Lung (tissue), 12 donors: ENCODE measurements around the gene MCTP2. TPM values are rescaled to one million over a fixed set of nuclear protein-coding genes. Genes with fewer than 3 reads are reported as not detected.

Source experiments
- ATAC-seq: fragments of 200-7000 bp; cut with Tn5 transposase; one replicate; pipeline ENCODE4 v1.9.1; 2020; ENCODE audit warnings: moderate number of reproducible peaks; ENCODE audit not compliant: insufficient read depth, low FRiP score
- DNase-seq, 3 donors: peaks; one replicate each; pipeline ENCODE4 v3.0.0-alpha.2; 2013 to 2017
- H3K27ac ChIP-seq, 2 donors: one replicate each; pipeline ENCODE4 v1.5.1; 2013; ENCODE audit warnings: mild to moderate bottlenecking in 2 of 2, moderate library complexity in 2 of 2, control low read depth in 1 of 2, inconsistent platforms in 1 of 2, low read depth in 1 of 2, low read length in 1 of 2
- H3K27me3 ChIP-seq, 3 donors: one replicate each; pipeline ENCODE4 v1.5.1; 2013; ENCODE audit warnings: low read length in 2 of 3; ENCODE audit not compliant: control insufficient read depth in 3 of 3, insufficient read depth in 3 of 3
- H3K36me3 ChIP-seq, 4 donors: one replicate each; pipeline ENCODE4 v1.5.1; 2013; ENCODE audit warnings: low read length in 4 of 4, mild to moderate bottlenecking in 1 of 4, moderate library complexity in 1 of 4; ENCODE audit not compliant: control insufficient read depth in 4 of 4, insufficient read depth in 4 of 4
- H3K4me1 ChIP-seq, 5 donors: one replicate each; pipeline ENCODE4 v1.5.1; 2013; ENCODE audit warnings: low read length in 5 of 5, mild to moderate bottlenecking in 2 of 5, moderate library complexity in 1 of 5; ENCODE audit not compliant: control insufficient read depth in 5 of 5, insufficient read depth in 5 of 5
- H3K4me3 ChIP-seq: one replicate; pipeline ENCODE4 v1.5.1; 2013; ENCODE audit warnings: mild to moderate bottlenecking, control low read depth, moderate library complexity
- H3K9ac ChIP-seq, 2 donors: one replicate each; pipeline ENCODE4 v1.5.1; 2013; ENCODE audit warnings: low read length in 2 of 2, control low read depth in 1 of 2; ENCODE audit not compliant: insufficient read depth in 1 of 2
- H3K9me3 ChIP-seq, 4 donors: one replicate each; pipeline ENCODE4 v1.5.1; 2013; ENCODE audit warnings: low read length in 3 of 4, mild to moderate bottlenecking in 1 of 4, moderate library complexity in 1 of 4; ENCODE audit not compliant: control insufficient read depth in 4 of 4, insufficient read depth in 3 of 4
- WGBS, 2 donors: extraction: QIAGEN DNeasy Blood & Tissue Kit; methylation state at CpG; one replicate each; pipeline ENCODE4 v1.1.7; 2013; 5-methylcytosine and 5-hydroxymethylcytosine counted together
- polyA plus RNA-seq, 2 donors: library from polyadenylated mRNA; stranded (reverse); fragments of 200-250 nt; gene quantifications; one replicate each; pipeline ENCODE4 v1.2.1, GENCODE V29; 2013
- total RNA-seq, 2 donors: library from RNA; depleted of rRNA in 1 of 2; stranded (reverse); fragments of >200 nt in 1 of 2; gene quantifications; one replicate each; pipeline ENCODE4 v1.2.1, GENCODE V29; 2014 to 2021
- TF ChIP-seq, protein P1 (sequence below): IDR thresholded peaks from 2 replicates; pipeline ENCODE4 v1.5.1; 2012; ENCODE audit warnings: mild to moderate bottlenecking; ENCODE audit errors: control extremely low read depth, extremely low read depth
- donor health status: control.
- donor health status: control.
- donor health status: Bipolar disorder and iron deficiency.
- donor health status: healthy.
- donor health status: DM: yes; HTN: yes; CAD: no.

The MCTP2 gene
- total and polyA plus RNA-seq, 4 donors: 3.5 to 92.5 (median 30.2) TPM

DNA sequence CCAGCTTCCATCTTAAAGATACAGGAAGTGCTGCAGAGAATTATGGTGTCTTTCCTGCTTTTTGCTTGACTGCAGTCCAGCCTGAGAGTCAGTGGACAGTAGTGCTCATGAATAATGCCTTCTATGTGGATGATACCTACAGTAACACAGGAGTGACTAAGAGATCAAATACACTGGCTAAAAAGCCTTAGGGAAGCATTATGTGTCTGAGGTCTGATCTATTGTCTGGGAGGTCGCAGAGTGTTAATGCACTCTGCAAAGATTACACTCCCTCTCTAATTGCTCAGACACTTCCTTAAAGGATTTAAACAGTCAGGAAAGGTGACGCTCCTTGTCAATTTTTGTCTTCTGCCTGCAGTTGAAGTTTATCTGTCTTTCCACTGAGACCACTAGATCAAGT, 183.6 kb downstream of the MCTP2 start:
- Histone ChIP-seq H3K4me1 (peaks cover 0 to 57% (median 15%) of the 10 kb centered on the region in 5 donors), H3K9me3 (peaks cover 0 to 4% (median under 1%) of the 10 kb centered on the region in 4 donors), H3K9ac (peak overlapping the region in 1 of 2 donors; percentile 30), H3K27ac (no peak overlapping the region), H3K27me3 (no peaks in the 10 kb centered on the region), H3K4me3 (no peak overlapping the region), H3K36me3 (peaks cover 0 to 1% (median 0%) of the 10 kb centered on the region in 4 donors)
- ATAC-seq (no peak), DNase-seq (peak in 1 of 3 donors; percentile 31)
- WGBS, 2 donors: 71 to 82% methylated on average over 2 of the region's 2 CpGs
- TF ChIP-seq, protein P1, sequence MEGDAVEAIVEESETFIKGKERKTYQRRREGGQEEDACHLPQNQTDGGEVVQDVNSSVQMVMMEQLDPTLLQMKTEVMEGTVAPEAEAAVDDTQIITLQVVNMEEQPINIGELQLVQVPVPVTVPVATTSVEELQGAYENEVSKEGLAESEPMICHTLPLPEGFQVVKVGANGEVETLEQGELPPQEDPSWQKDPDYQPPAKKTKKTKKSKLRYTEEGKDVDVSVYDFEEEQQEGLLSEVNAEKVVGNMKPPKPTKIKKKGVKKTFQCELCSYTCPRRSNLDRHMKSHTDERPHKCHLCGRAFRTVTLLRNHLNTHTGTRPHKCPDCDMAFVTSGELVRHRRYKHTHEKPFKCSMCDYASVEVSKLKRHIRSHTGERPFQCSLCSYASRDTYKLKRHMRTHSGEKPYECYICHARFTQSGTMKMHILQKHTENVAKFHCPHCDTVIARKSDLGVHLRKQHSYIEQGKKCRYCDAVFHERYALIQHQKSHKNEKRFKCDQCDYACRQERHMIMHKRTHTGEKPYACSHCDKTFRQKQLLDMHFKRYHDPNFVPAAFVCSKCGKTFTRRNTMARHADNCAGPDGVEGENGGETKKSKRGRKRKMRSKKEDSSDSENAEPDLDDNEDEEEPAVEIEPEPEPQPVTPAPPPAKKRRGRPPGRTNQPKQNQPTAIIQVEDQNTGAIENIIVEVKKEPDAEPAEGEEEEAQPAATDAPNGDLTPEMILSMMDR: no peak

DNA sequence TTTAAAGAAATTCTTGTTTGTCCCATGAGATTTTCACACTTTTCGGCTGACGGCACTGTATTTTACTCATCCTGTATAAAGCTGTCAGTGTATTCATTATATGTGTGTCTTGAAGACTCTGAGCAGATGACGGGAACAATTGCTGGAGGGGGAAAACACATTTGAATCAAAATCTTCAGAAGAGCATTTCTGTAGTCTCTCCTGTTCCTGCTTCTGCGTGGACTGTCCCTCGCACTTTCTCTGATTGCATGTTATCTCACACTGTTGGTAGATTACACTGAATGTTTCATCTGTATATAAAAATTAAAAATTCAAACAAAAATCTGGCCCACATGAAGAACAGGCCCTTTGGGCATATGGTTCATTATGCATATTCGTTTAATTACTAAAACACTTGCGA, 184.9 kb downstream of the MCTP2 start:
- peaks cover 0 to 52% (median 14%) of the 10 kb centered on the region in 5 donors for H3K4me1 ChIP-seq
- WGBS, 2 donors: 96 to 97% methylated on average over 7 of the region's 7 CpGs
- no peak for DNase-seq
- H3K4me3 ChIP-seq: no peak overlapping the region
- no peak for ATAC-seq
- no peak overlapping the region for H3K9ac ChIP-seq
- H3K27me3 ChIP-seq: no peaks in the 10 kb centered on the region
- no peak overlapping the region for H3K27ac ChIP-seq
- peaks cover 0 to 4% (median 1%) of the 10 kb centered on the region in 4 donors for H3K9me3 ChIP-seq
- peaks cover 0 to 1% (median 0%) of the 10 kb centered on the region in 4 donors for H3K36me3 ChIP-seq
- TF ChIP-seq, protein P1: no peak

DNA sequence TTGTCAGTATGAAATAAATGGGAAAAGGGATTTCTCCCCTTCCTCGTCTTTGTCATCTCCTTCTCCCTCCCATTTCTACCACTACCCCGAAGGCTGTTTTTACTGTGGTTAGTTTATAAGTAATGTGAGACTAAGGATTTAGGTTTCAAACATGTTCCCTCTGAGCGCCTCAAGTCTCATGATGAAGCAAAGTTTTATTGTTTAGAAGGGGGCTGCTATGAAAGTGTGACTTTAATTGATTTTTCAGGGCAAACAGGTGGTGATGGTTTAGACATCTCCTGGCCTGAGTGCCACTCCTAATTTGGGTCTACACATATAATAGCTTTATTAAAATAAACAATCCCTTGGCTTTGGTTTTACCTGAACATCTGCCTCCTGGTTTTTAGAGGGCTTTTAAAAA, 185.5 kb downstream of the MCTP2 start:
- DNase-seq (no peak), ATAC-seq (no peak)
- TF ChIP-seq, protein P1: no peak
- H3K27me3 ChIP-seq: no peaks in the 10 kb centered on the region
- H3K36me3 ChIP-seq: peaks cover 0 to 1% (median 0%) of the 10 kb centered on the region in 4 donors
- H3K4me1 ChIP-seq: peaks cover 0 to 47% (median 9%) of the 10 kb centered on the region in 5 donors
- 92 to 97% methylated on average over 3 of the region's 3 CpGs for WGBS, 2 donors
- no peak overlapping the region for H3K4me3 ChIP-seq
- peaks cover 0 to 4% (median 1%) of the 10 kb centered on the region in 4 donors for H3K9me3 ChIP-seq
- no peak overlapping the region for H3K9ac ChIP-seq
- no peak overlapping the region for H3K27ac ChIP-seq
